ENCODE results near the gene AMOTL1.

Gene AMOTL1

GRCh38 chr11:94822080-94822479 is 53.9 kb downstream of the AMOTL1 start:
- no peak for DNase-seq (ENCODE audit: insufficient read length, low spot score)
- no peak for TF ChIP-seq SPI1 (IDR thresholded peaks at IDR 0.05; ENCODE audit: low read depth, low read length)
- no peak for TF ChIP-seq POU2F2 (IDR thresholded peaks at IDR 0.05; ENCODE audit: low read depth, low read length)
- FAIRE-seq = no peak

GRCh38 chr11:94823102-94823732 is 55.1 kb downstream of the AMOTL1 start:
- TF ChIP-seq PAX5 (IDR thresholded peaks at IDR 0.05; ENCODE audit: insufficient read depth, low read length, severe bottlenecking) = no peak
- TF ChIP-seq SPI1 (IDR thresholded peaks at IDR 0.05; ENCODE audit: low read depth, low read length) = no peak
- TF ChIP-seq POLR2A (IDR thresholded peaks at IDR 0.05; ENCODE audit: low read depth, low read length) = no peak
- TF ChIP-seq POLR2AphosphoS5 (IDR thresholded peaks at IDR 0.05; ENCODE audit: low read depth, low read length) = no peak
- no peak for TF ChIP-seq POU2F2 (IDR thresholded peaks at IDR 0.05; ENCODE audit: low read depth, low read length)
- no peak for TF ChIP-seq TAF1 (IDR thresholded peaks at IDR 0.05; ENCODE audit: low read depth, low read length)
- DNase-seq (ENCODE audit: insufficient read length, low spot score) (no peak), FAIRE-seq (no peak)

DNA sequence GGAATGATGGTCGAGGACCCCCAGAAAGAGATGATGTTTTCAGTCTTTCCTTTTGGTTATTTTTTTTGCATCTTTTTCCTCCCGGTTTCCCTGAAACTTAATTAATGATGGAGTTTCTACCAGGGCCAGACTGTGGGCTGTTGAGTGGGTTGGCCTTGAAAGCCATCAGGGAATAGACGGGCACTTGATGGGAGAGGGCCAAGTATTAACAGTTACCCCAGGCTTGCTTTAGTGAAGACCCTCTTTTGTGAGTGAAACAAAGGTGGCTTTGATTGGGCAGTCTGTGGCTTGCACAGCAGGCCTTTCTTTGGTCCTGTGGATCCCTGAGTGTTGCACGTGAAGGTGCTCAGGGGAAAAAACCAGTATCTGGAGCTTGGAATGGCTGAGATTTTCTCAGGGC is 56.9 kb downstream of the AMOTL1 start:
- no peak for TF ChIP-seq TAF1 (IDR thresholded peaks at IDR 0.05; ENCODE audit: low read depth, low read length)
- no peak for TF ChIP-seq POU2F2 (IDR thresholded peaks at IDR 0.05; ENCODE audit: low read depth, low read length)
- TF ChIP-seq SPI1 (IDR thresholded peaks at IDR 0.05; ENCODE audit: low read depth, low read length) = no peak
- TF ChIP-seq PAX5 (IDR thresholded peaks at IDR 0.05; ENCODE audit: insufficient read depth, low read length, severe bottlenecking) = no peak
- no peak for TF ChIP-seq POLR2A (IDR thresholded peaks at IDR 0.05; ENCODE audit: low read depth, low read length)
- TF ChIP-seq POLR2AphosphoS5 (IDR thresholded peaks at IDR 0.05; ENCODE audit: low read depth, low read length) = no peak
- DNase-seq (ENCODE audit: insufficient read length, low spot score) = no peak
- no peak for FAIRE-seq

GRCh38 chr11:94825481-94825880 is 57.3 kb downstream of the AMOTL1 start:
- DNase-seq (ENCODE audit: insufficient read length, low spot score) (no peak), FAIRE-seq (no peak)
- no peak for TF ChIP-seq POU2F2 (IDR thresholded peaks at IDR 0.05; ENCODE audit: low read depth, low read length)
- TF ChIP-seq POLR2A (IDR thresholded peaks at IDR 0.05; ENCODE audit: low read depth, low read length) = no peak
- TF ChIP-seq POLR2AphosphoS5 (IDR thresholded peaks at IDR 0.05; ENCODE audit: low read depth, low read length) = no peak
- TF ChIP-seq TAF1 (IDR thresholded peaks at IDR 0.05; ENCODE audit: low read depth, low read length) = no peak
- no peak for TF ChIP-seq PAX5 (IDR thresholded peaks at IDR 0.05; ENCODE audit: insufficient read depth, low read length, severe bottlenecking)
- TF ChIP-seq SPI1 (IDR thresholded peaks at IDR 0.05; ENCODE audit: low read depth, low read length) = no peak

DNA sequence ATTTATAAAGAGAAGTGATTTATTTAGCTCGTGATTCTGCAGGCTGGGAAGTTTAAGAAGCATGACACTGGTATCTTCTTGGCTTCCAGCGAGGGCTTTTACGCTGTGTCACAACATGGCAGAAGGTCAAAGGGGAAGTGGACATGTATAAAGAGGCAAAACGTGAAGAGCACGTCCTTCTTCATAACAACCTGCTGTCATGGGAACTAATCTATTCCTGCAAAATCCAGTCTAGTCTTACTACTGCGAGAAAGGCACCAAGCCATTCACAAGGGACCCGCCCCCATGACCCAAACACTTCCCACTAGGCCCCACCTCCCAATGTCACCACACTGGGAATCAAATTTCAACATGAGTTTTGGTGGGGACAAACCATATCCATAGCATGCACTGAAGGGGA is 58.3 kb downstream of the AMOTL1 start:
- FAIRE-seq (no peak), DNase-seq (ENCODE audit: insufficient read length, low spot score) (no peak)
- TF ChIP-seq POLR2A (IDR thresholded peaks at IDR 0.05; ENCODE audit: low read depth, low read length) (no peak), POLR2AphosphoS5 (IDR thresholded peaks at IDR 0.05; ENCODE audit: low read depth, low read length) (no peak), SPI1 (IDR thresholded peaks at IDR 0.05; ENCODE audit: low read depth, low read length) (no peak), TAF1 (IDR thresholded peaks at IDR 0.05; ENCODE audit: low read depth, low read length) (no peak)

DNA sequence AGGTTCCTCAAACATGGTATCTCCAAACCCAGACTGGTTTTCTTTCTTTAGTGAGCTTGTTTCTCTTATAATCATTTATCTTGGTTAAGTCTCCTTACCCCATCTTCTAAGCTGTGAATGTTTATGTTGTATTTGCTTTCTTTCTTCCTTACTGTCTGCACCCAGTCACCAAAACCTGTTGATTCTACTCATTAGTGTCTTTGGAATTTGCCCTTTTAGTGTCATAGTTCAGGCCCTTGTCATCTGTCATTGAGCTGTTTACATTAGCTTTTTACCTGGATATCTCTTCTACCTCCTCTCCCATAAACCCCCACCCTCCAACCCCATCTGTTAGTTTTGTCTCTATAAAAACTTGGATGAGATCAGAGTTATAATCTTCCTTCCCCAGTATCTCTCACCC is 59.9 kb downstream of the AMOTL1 start:
- no peak for TF ChIP-seq SPI1 (IDR thresholded peaks at IDR 0.05; ENCODE audit: low read depth, low read length)
- TF ChIP-seq POLR2A (IDR thresholded peaks at IDR 0.05; ENCODE audit: low read depth, low read length) = no peak
- no peak for TF ChIP-seq PAX5 (IDR thresholded peaks at IDR 0.05; ENCODE audit: insufficient read depth, low read length, severe bottlenecking)
- no peak for TF ChIP-seq TAF1 (IDR thresholded peaks at IDR 0.05; ENCODE audit: low read depth, low read length)
- no peak for TF ChIP-seq POLR2AphosphoS5 (IDR thresholded peaks at IDR 0.05; ENCODE audit: low read depth, low read length)
- no peak for TF ChIP-seq POU2F2 (IDR thresholded peaks at IDR 0.05; ENCODE audit: low read depth, low read length)
- no peak for FAIRE-seq
- no peak for DNase-seq (ENCODE audit: insufficient read length, low spot score)

DNA sequence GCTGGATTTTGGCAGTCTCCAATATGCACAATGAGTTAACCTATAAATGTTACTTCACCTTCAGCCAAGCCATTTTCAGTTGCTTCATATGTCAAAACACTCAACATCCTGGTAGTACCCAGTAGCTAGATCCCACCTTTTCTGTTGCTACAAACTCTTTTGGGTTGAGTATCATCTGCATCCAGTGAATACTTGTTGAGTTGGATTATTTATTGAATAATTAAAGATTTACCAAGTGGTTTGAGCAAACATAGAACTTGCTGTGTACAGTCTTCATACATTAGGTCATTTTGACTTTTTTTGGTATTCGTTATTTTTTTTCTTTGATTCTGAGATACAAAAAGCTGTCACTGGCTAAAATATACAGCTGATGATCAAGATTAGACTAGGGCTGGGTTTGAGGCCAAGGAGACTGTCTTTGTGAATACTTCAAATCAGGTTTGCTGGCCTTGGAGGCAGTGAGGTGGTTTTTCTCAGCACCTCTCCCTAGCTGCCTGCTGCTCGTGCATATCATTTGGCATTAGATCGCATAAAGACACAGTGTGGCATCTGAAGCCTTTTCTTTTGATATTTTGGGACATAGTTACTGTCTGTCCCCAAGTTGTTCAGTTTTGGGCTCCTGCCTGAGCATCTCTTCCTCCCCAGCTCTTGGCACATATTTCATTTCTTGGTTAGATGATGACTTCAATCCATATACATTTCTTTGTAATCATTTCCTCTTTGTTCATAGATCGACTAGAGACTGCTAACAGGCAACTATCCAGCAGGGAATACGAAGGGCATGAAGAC is 62.8 kb downstream of the AMOTL1 start:
- no peak for TF ChIP-seq PAX5 (IDR thresholded peaks at IDR 0.05; ENCODE audit: insufficient read depth, low read length, severe bottlenecking)
- no peak for TF ChIP-seq SPI1 (IDR thresholded peaks at IDR 0.05; ENCODE audit: low read depth, low read length)
- no peak for TF ChIP-seq POLR2A (IDR thresholded peaks at IDR 0.05; ENCODE audit: low read depth, low read length)
- TF ChIP-seq TAF1 (IDR thresholded peaks at IDR 0.05; ENCODE audit: low read depth, low read length) = no peak
- TF ChIP-seq POU2F2 (IDR thresholded peaks at IDR 0.05; ENCODE audit: low read depth, low read length) = no peak
- TF ChIP-seq POLR2AphosphoS5 (IDR thresholded peaks at IDR 0.05; ENCODE audit: low read depth, low read length) = no peak
- FAIRE-seq (no peak), DNase-seq (ENCODE audit: insufficient read length, low spot score) (no peak)

DNA sequence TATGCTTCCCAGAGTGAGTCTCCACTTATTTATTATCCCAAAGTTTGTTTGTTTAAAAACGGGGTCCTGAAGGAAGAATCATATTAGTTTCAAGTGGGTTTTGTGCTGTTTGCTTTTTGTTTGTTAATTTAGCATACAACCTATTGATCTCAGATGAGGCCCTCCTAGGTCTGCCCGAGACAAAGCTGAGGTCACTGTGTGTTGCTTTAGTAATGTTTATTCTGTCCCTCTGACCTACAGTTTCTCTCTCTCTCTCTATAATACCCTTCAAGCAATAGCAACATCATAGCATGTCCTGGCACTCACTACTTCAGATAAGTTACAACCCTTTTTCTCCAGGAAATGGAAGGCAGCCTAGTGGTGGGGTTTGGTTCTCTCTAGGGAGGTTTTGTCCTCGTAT is 63.4 kb downstream of the AMOTL1 start:
- TF ChIP-seq POLR2A (IDR thresholded peaks at IDR 0.05; ENCODE audit: low read depth, low read length) (no peak), PAX5 (IDR thresholded peaks at IDR 0.05; ENCODE audit: insufficient read depth, low read length, severe bottlenecking) (no peak), POLR2AphosphoS5 (IDR thresholded peaks at IDR 0.05; ENCODE audit: low read depth, low read length) (no peak), SPI1 (IDR thresholded peaks at IDR 0.05; ENCODE audit: low read depth, low read length) (no peak), TAF1 (IDR thresholded peaks at IDR 0.05; ENCODE audit: low read depth, low read length) (no peak), POU2F2 (IDR thresholded peaks at IDR 0.05; ENCODE audit: low read depth, low read length) (no peak)
- DNase-seq (ENCODE audit: insufficient read length, low spot score) (no peak), FAIRE-seq (no peak)

GRCh38 chr11:94832604-94833235 is 64.6 kb downstream of the AMOTL1 start:
- no peak for TF ChIP-seq POU2F2 (IDR thresholded peaks at IDR 0.05; ENCODE audit: low read depth, low read length)
- no peak for TF ChIP-seq SPI1 (IDR thresholded peaks at IDR 0.05; ENCODE audit: low read depth, low read length)
- no peak for TF ChIP-seq POLR2AphosphoS5 (IDR thresholded peaks at IDR 0.05; ENCODE audit: low read depth, low read length)
- TF ChIP-seq TAF1 (IDR thresholded peaks at IDR 0.05; ENCODE audit: low read depth, low read length) = no peak
- no peak for TF ChIP-seq POLR2A (IDR thresholded peaks at IDR 0.05; ENCODE audit: low read depth, low read length)
- no peak for TF ChIP-seq PAX5 (IDR thresholded peaks at IDR 0.05; ENCODE audit: insufficient read depth, low read length, severe bottlenecking)
- no peak for DNase-seq (ENCODE audit: insufficient read length, low spot score)
- no peak for FAIRE-seq
